HEK293T (cell line): Measurements from ENCODE around the gene NF1.
"Not testable (repeated sequence)": the region's sequence is repeated elsewhere in the genome, so short reads cannot be mapped to it uniquely, and the experiment has no call there.

ENCODE experiments used
- CTCF ChIA-PET: fragments of 350-600 bp; formaldehyde crosslinking; extraction: SDS; loops from one replicate; lab custom pipeline; 2021; ENCODE audit warnings: antibody characterized with exemption, inconsistent platforms; lab: Yijun Ruan, JAX
- POLR2A ChIA-PET: fragments of 350-600 bp; formaldehyde crosslinking; extraction: SDS; loops from one replicate; lab custom pipeline; 2020; ENCODE audit warnings: antibody characterized with exemption, inconsistent platforms; lab: Yijun Ruan, JAX
- DNase-seq: peaks from one replicate; pipeline ENCODE4 v3.0.0; 2012; ENCODE audit warnings: mixed read lengths; ENCODE audit errors: extremely low spot score
- ARNT ChIP-seq: fragments of 450-650 bp; IDR thresholded peaks from 2 replicates; pipeline ENCODE4 v1.6.1; 2017; ENCODE audit warnings: mild to moderate bottlenecking
- BHLHE40 ChIP-seq: fragments of 450-650 bp; IDR thresholded peaks from 2 replicates; pipeline ENCODE4 v1.6.1; 2016; ENCODE audit warnings: mild to moderate bottlenecking, moderate library complexity, borderline replicate concordance
- CTBP1 ChIP-seq: fragments of 450-650 bp; IDR thresholded peaks from 2 replicates; pipeline ENCODE4 v1.6.1; 2016; ENCODE audit warnings: borderline replicate concordance
- ELF4 ChIP-seq: fragments of 450-650 bp; IDR thresholded peaks from 2 replicates; pipeline ENCODE4 v1.6.1; 2017; ENCODE audit warnings: antibody characterized with exemption
- FOXA1 ChIP-seq: fragments of 450-650 bp; IDR thresholded peaks from 2 replicates; pipeline ENCODE4 v1.6.1; 2016; ENCODE audit warnings: mild to moderate bottlenecking
- FOXK2 ChIP-seq: fragments of 450-650 bp; IDR thresholded peaks from 2 replicates; pipeline ENCODE4 v1.6.1; 2016; ENCODE audit warnings: mild to moderate bottlenecking
- FOXM1 ChIP-seq: fragments of 450-650 bp; IDR thresholded peaks from 2 replicates; pipeline ENCODE4 v1.6.1; 2017; ENCODE audit warnings: mild to moderate bottlenecking, borderline replicate concordance
- HDGF ChIP-seq: fragments of 450-650 bp; IDR thresholded peaks from 2 replicates; pipeline ENCODE4 v1.6.1; 2017; ENCODE audit warnings: antibody characterized with exemption, borderline replicate concordance
- L3MBTL2 ChIP-seq: fragments of 450-650 bp; conservative IDR thresholded peaks from 2 replicates; pipeline ENCODE4 v1.6.1; 2016; ENCODE audit warnings: mild to moderate bottlenecking
- LEF1 ChIP-seq: fragments of 450-650 bp; IDR thresholded peaks from 2 replicates; pipeline ENCODE4 v1.6.1; 2017; ENCODE audit warnings: mild to moderate bottlenecking, borderline replicate concordance
- NFRKB ChIP-seq: fragments of 450-650 bp; IDR thresholded peaks from 2 replicates; pipeline ENCODE4 v1.6.1; 2016; ENCODE audit warnings: mild to moderate bottlenecking, moderate library complexity
- SP1 ChIP-seq: fragments of 450-650 bp; IDR thresholded peaks from 2 replicates; pipeline ENCODE4 v1.6.1; 2017
- SUZ12 ChIP-seq: fragments of 450-650 bp; IDR thresholded peaks from 2 replicates; pipeline ENCODE4 v1.6.1; 2016; ENCODE audit warnings: mild to moderate bottlenecking
- TARDBP ChIP-seq: fragments of 450-650 bp; IDR thresholded peaks from 2 replicates; pipeline ENCODE4 v1.6.1; 2016
- ZNF384 ChIP-seq: fragments of 450-650 bp; IDR thresholded peaks from 2 replicates; pipeline ENCODE4 v1.6.1; 2016
- TF ChIP-seq, protein P1 (sequence below): fragments of 450-650 bp; IDR thresholded peaks from 2 replicates; pipeline ENCODE4 v1.6.1; 2016

The NF1 gene

GRCh38 chr17:31072186-31072585, 22.6 kb upstream of the NF1 start:
- no peak for DNase-seq
- TF ChIP-seq BHLHE40 (no peak), ZNF384 (no peak), TARDBP (no peak), SP1 (no peak), ARNT (no peak), LEF1 (no peak), FOXM1 (no peak), FOXA1 (no peak), L3MBTL2 (no peak), NFRKB (no peak), CTBP1 (no peak), SUZ12 (no peak), FOXK2 (no peak), ELF4 (no peak), HDGF (no peak)
- TF ChIP-seq, protein P1, sequence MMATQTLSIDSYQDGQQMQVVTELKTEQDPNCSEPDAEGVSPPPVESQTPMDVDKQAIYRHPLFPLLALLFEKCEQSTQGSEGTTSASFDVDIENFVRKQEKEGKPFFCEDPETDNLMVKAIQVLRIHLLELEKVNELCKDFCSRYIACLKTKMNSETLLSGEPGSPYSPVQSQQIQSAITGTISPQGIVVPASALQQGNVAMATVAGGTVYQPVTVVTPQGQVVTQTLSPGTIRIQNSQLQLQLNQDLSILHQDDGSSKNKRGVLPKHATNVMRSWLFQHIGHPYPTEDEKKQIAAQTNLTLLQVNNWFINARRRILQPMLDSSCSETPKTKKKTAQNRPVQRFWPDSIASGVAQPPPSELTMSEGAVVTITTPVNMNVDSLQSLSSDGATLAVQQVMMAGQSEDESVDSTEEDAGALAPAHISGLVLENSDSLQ = no peak
- ChIA-PET POLR2A (interaction anchor here (1.1 kb wide), 1 partner anchor 22 kb away, joined by 3 read pairs; the partner anchor contains the start of gene NF1), CTCF (no interaction called here)

DNA sequence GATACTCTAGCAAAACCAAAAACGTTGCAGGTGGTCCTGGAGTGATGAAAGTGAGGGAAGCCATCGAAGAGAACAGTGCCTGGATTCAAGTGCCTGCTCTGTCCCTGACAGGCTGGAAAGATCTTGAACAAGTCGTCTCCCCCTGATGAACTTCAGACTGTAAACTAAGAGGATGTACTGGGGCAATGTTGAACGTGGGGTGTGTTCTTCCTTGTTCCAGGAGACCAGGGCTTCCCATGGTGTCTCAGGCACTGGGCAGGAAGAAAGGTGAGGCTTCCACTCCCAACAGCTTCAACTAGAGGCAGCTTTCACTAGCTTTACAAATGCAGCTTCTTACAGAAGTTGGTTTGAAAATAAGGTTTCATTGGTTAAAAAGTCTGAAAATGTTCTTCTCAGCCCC, 21.4 kb upstream of the NF1 start:
- TF ChIP-seq ZNF384 (no peak), ELF4 (no peak), L3MBTL2 (no peak)
- ChIA-PET POLR2A (no interaction called here), CTCF (no interaction called here)
- DNase-seq = no peak

DNA sequence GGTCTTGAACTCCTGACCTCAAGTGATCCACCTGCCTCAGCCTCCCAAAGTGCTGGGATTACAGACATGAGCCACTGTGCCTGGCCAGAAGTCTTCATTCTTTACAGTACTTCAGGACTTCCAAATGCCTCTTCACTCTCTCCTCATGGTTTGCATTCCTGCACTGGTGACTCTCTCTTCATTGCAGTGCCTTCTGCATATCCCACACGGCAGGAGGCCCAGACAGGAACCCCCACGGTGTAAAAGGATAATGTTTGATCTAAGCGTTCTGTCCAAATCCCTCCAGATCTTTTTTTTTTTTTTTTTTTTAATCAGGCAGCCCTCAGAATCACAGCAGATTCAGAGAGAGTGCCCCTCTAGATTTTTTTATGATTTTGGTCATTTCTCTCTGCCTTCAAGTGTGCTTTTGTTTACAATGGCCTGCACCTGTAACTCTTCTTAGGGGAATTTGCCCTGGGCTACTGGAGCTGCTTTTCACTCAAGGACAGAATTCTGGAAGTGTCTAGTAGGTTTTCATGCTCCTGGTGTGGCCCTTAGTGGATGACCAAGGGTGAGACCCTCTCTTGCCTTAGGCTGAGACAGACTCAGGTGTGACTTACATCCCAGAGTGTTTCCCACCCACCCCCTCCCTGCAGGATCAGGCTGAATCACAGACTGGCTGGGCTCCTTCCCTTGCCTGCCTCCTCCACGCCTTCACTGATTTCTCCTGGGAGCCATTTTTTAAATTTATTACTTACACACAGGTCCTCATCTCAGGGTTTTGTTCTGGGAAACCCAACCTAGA, 19.8 kb upstream of the NF1 start:
- CTCF ChIA-PET = interaction anchor here (0.6 kb wide), 1 partner anchor 16 kb away, joined by 6 read pairs; no protein-coding TSS in a partner anchor
- TF ChIP-seq SUZ12 (no peak), ZNF384 (peak; percentile 54; the same call in 1 of the 2 replicates), ELF4 (no peak), FOXA1 (no peak), L3MBTL2 (no peak)
- POLR2A ChIA-PET = interaction anchor here (0.6 kb wide), 1 partner anchor 1144 kb away, joined by 3 read pairs; no protein-coding TSS in a partner anchor
- no peak for DNase-seq

GRCh38 chr17:31078290-31078689, 16.5 kb upstream of the NF1 start:
- ChIA-PET CTCF (no interaction called here), POLR2A (interaction anchor here (1.1 kb wide), 1 partner anchor 16 kb away, joined by 6 read pairs; the partner anchor contains the start of gene NF1)
- DNase-seq = no peak
- TF ChIP-seq FOXA1 (no peak), NFRKB (no peak), SP1 (no peak), FOXM1 (no peak), SUZ12 (no peak), CTBP1 (no peak), ELF4 (no peak), LEF1 (no peak), TARDBP (no peak), HDGF (no peak)

DNA sequence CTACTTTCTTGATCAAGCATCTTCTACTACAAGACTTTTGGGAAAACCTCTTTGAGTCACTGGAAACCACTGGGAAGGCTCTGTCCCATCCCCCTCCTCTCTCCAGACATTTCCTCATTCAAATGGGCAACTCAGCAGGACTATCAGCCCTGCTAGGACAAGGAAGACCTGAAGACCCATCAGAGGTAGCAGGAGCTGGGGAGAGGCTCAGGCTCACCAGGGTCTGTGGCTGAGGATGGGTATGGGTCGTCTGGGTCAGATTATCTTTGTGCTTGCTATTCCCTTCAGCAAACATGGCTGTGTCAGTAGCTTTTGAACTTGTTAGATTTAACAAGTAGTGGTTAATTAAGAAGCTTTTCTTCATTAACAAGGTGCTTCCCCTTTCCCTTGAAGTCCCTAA, 15.0 kb upstream of the NF1 start:
- ChIA-PET CTCF (interaction anchor here (0.6 to 0.9 kb wide), 3 partner anchors 8 to 16 kb away, joined by 3 read pairs; no protein-coding TSS in a partner anchor), POLR2A (interaction anchor here (1.0 kb wide), 1 partner anchor 8 kb away, joined by 4 read pairs; no protein-coding TSS in a partner anchor)
- TF ChIP-seq L3MBTL2 (no peak), FOXK2 (no peak), CTBP1 (no peak), SUZ12 (no peak)
- DNase-seq = no peak

- ChIA-PET POLR2A (interaction anchor here (1.6 kb wide), 1 partner anchor 9 kb away, joined by 4 read pairs; the partner anchor contains the start of gene NF1), CTCF (no interaction called here)
- no peak for DNase-seq
- TF ChIP-seq ELF4 (no peak), SP1 (no peak), LEF1 (no peak), CTBP1 (no peak), TARDBP (no peak), ZNF384 (no peak), NFRKB (no peak), SUZ12 (no peak), FOXK2 (no peak), FOXM1 (no peak), HDGF (no peak), BHLHE40 (no peak), ARNT (no peak), FOXA1 (no peak)
- TF ChIP-seq, protein P1 = no peak
Measured at GRCh38 chr17:31085563-31085962, 9.2 kb upstream of the NF1 start.

- ChIA-PET POLR2A (no interaction called here), CTCF (no interaction called here)
- TF ChIP-seq BHLHE40 (no peak), FOXK2 (no peak), FOXA1 (no peak), ZNF384 (no peak), L3MBTL2 (no peak), ARNT (no peak), SUZ12 (no peak), FOXM1 (no peak), TARDBP (no peak), CTBP1 (no peak), NFRKB (no peak), SP1 (no peak), HDGF (no peak), LEF1 (no peak)
- TF ChIP-seq, protein P1 = no peak
- no peak for DNase-seq
Measured at GRCh38 chr17:31089471-31089870, 5.3 kb upstream of the NF1 start.

DNA sequence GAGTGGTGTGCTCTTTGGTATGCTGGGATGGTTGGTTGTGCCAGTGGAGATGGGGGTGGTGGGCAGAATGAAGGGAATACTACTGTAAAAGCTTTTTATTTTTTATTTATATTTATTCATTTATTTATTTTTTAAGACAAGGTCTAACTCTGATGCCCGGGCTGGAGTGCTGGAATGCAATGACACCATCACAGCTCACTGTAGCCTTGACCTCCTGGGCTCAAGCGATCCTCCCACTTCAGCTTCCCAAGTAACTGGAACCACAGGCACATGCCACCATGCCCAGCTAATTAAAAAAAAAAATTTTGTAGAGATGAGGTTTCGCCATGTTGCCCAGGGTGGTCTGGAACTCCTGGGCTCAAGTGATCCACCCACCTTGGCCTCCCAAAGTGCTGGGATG, 4.1 kb upstream of the NF1 start:
- CTCF ChIA-PET = interaction anchor here (0.6 to 0.7 kb wide), 2 partner anchors 16 to 28 kb away, joined by 5 to 6 read pairs; no protein-coding TSS in a partner anchor
- POLR2A ChIA-PET, DNase-seq: not testable (repeated sequence)
